ENCODE data around the gene LRIT2. TPM values are rescaled to one million over a fixed set of nuclear protein-coding genes. Genes with fewer than 3 reads are reported as not detected.
"Not testable (repeated sequence)": the region's sequence is repeated elsewhere in the genome, so short reads cannot be mapped to it uniquely, and the experiment has no call there.

Gene LRIT2
- total RNA-seq, 1 donor from 2014 or later: not detected

DNA sequence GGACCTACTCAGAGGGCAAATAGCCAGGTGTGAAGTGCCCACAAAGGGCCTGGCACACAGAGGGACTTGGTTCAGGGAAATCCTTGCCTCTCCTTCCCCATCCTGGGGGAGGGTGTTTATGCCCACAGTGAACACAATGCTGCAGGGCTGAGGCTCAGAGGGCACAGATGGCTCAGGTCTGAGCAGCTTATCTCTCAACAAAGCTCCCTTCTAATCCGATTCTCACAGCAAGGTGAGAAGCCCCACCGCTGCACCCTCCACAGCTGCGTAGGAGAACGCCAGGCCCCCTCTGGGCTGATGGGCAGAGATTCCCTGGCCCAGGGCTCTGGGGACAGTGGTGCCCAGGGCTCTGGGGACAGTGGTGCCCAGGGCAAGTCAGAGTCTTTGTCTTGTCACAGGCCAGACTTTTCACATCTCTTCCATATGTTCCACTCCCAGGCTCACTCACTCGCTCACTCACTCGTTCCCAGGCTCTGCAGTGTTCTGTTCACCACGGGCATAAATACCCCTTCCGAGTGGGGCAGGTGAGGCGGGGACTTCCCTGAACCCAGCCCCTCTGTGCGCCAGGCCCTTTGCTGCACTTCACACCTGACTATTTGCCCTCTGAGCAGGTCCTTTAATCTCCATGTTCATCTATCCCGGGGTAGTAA is 39.7 kb downstream of the LRIT2 start:
- Histone ChIP-seq H3F3A (ENCODE audit: low read depth) (no peaks in the 10 kb centered on the region), H3K9me3 (ENCODE audit: low read depth) (no peaks in the 10 kb centered on the region), H4K20me1 (ENCODE audit: low read depth) (no peaks in the 10 kb centered on the region), H2AFZ (replicated peaks) (no peak overlapping the region), H3K4me3 (no peak overlapping the region), H3K9ac (no peak overlapping the region), H3K4me1 (no peaks in the 10 kb centered on the region), H3K27ac (no peak overlapping the region), H3K79me2 (ENCODE audit: low read depth) (no peaks in the 10 kb centered on the region), H3K36me3 (no peaks in the 10 kb centered on the region), H3K27me3 (no peaks in the 10 kb centered on the region), H3K4me2 (no peak overlapping the region)
- H3K36me3 Mint-ChIP-seq: no peaks in the 10 kb centered on the region
- H3K27ac Mint-ChIP-seq: no peak overlapping the region
- H3K4me3 Mint-ChIP-seq: no peak overlapping the region
- no peak for TF ChIP-seq EZH2phosphoT487 (IDR thresholded peaks at IDR 0.05)
- no peak for TF ChIP-seq CTCF (IDR thresholded peaks at IDR 0.05)
- TF ChIP-seq EZH2 (IDR thresholded peaks at IDR 0.05): no peak
- H3K9me3 Mint-ChIP-seq: no peaks in the 10 kb centered on the region
- peaks cover 2% of the 10 kb centered on the region for H3K27me3 Mint-ChIP-seq (ENCODE audit: insufficient read depth, low read depth)
- peak; percentile 34 for DNase-seq (ENCODE audit: low spot score)
- H3K4me1 Mint-ChIP-seq: no peaks in the 10 kb centered on the region

DNA sequence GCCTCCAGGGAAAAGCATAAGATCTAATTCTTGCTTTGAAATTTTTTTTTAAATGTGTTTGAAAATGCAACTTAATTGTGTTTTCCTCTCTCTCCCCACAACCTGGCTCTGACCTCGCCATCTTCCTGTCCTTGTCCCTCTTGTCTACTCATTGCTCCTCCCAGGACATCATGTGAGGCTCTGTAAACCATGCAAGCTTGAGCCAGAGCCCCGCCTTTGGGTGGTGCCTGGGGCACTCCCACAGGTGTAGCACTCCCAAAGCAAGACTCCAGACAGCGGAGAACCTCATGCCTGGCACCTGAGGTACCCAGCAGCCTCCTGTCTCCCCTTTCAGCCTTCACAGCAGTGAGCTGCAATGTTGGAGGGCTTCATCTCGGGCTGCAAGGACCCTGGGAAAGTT is 40.8 kb downstream of the LRIT2 start:
- no peak for DNase-seq (ENCODE audit: low spot score)
- Histone ChIP-seq H3K4me3 (no peak overlapping the region), H3K9me3 (ENCODE audit: low read depth) (no peaks in the 10 kb centered on the region), H3K27me3 (no peaks in the 10 kb centered on the region), H3K9ac (no peak overlapping the region), H3K79me2 (ENCODE audit: low read depth) (no peaks in the 10 kb centered on the region), H3K4me2 (no peak overlapping the region), H3K4me1 (no peaks in the 10 kb centered on the region), H3F3A (ENCODE audit: low read depth) (no peaks in the 10 kb centered on the region), H4K20me1 (ENCODE audit: low read depth) (no peaks in the 10 kb centered on the region), H3K27ac (no peak overlapping the region), H2AFZ (replicated peaks) (no peak overlapping the region), H3K36me3 (no peaks in the 10 kb centered on the region)
- H3K4me3 Mint-ChIP-seq: no peak overlapping the region
- peaks cover 2% of the 10 kb centered on the region for H3K27me3 Mint-ChIP-seq (ENCODE audit: insufficient read depth, low read depth)
- H3K27ac Mint-ChIP-seq: no peak overlapping the region
- H3K36me3 Mint-ChIP-seq: no peaks in the 10 kb centered on the region
- TF ChIP-seq EZH2 (IDR thresholded peaks at IDR 0.05): no peak
- TF ChIP-seq CTCF (IDR thresholded peaks at IDR 0.05): no peak
- no peaks in the 10 kb centered on the region for H3K4me1 Mint-ChIP-seq
- no peaks in the 10 kb centered on the region for H3K9me3 Mint-ChIP-seq

GRCh38 chr10:84181631-84182030 is 43.7 kb downstream of the LRIT2 start:
- H3K4me1 Mint-ChIP-seq: no peaks in the 10 kb centered on the region
- no peaks in the 10 kb centered on the region for H3K36me3 ChIP-seq
- TF ChIP-seq EZH2 (IDR thresholded peaks at IDR 0.05) (no peak), CTCF (IDR thresholded peaks at IDR 0.05) (no peak), EZH2phosphoT487 (IDR thresholded peaks at IDR 0.05) (no peak)
- no peaks in the 10 kb centered on the region for H3F3A ChIP-seq (ENCODE audit: low read depth)
- no peak overlapping the region for H2AFZ ChIP-seq (replicated peaks)
- no peaks in the 10 kb centered on the region for H4K20me1 ChIP-seq (ENCODE audit: low read depth)
- no peak overlapping the region for H3K9ac ChIP-seq
- no peak overlapping the region for H3K27ac Mint-ChIP-seq
- H3K79me2 ChIP-seq (ENCODE audit: low read depth): no peaks in the 10 kb centered on the region
- no peaks in the 10 kb centered on the region for H3K9me3 ChIP-seq (ENCODE audit: low read depth)
- DNase-seq (ENCODE audit: low spot score): no peak
- H3K36me3 Mint-ChIP-seq: no peaks in the 10 kb centered on the region
- no peak overlapping the region for H3K4me3 ChIP-seq
- H3K4me1 ChIP-seq: peaks cover 3% of the 10 kb centered on the region
- no peak overlapping the region for H3K4me3 Mint-ChIP-seq
- no peak overlapping the region for H3K4me2 ChIP-seq
- H3K27me3 ChIP-seq: no peaks in the 10 kb centered on the region
- H3K27ac ChIP-seq: no peak overlapping the region
- peaks cover 2% of the 10 kb centered on the region for H3K27me3 Mint-ChIP-seq (ENCODE audit: insufficient read depth, low read depth)
- no peaks in the 10 kb centered on the region for H3K9me3 Mint-ChIP-seq

DNA sequence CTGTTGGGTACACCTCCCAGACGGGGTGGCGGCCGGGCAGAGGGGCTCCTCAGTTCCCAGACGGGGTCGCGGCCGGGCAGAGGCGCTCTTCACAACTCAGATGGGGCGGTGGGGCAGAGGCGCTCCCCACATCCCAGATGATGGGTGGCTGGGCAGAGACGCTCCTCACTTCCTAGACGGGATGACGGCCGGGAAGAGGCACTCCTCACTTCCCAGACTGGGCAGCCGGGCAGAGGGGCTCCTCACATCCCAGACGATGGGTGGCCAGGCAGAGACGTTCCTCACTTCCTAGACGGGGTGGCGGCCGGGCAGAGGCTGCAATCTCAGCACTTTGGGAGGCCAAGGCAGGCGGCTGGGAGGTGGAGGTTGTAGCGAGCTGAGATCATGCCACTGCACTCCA is 45.0 kb downstream of the LRIT2 start:
- H3K9me3 ChIP-seq (ENCODE audit: low read depth); H3K4me1 ChIP-seq; H3K9me3 Mint-ChIP-seq; H3K27ac Mint-ChIP-seq; H3K27me3 Mint-ChIP-seq (ENCODE audit: insufficient read depth, low read depth); H3K27me3 ChIP-seq; H3K36me3 ChIP-seq; H2AFZ ChIP-seq (replicated peaks); H3K4me3 ChIP-seq; H3K4me3 Mint-ChIP-seq; H3F3A ChIP-seq (ENCODE audit: low read depth); H4K20me1 ChIP-seq (ENCODE audit: low read depth); H3K4me1 Mint-ChIP-seq; H3K36me3 Mint-ChIP-seq; H3K9ac ChIP-seq; DNase-seq (ENCODE audit: low spot score); H3K27ac ChIP-seq; H3K4me2 ChIP-seq; H3K79me2 ChIP-seq (ENCODE audit: low read depth): not testable (repeated sequence)

Data from neural progenitor cell (in vitro differentiated cells).